Measurements from ENCODE around the gene CD33.
"Not testable (repeated sequence)": the region's sequence is repeated elsewhere in the genome, so short reads cannot be mapped to it uniquely, and the experiment has no call there.

The CD33 gene

DNA sequence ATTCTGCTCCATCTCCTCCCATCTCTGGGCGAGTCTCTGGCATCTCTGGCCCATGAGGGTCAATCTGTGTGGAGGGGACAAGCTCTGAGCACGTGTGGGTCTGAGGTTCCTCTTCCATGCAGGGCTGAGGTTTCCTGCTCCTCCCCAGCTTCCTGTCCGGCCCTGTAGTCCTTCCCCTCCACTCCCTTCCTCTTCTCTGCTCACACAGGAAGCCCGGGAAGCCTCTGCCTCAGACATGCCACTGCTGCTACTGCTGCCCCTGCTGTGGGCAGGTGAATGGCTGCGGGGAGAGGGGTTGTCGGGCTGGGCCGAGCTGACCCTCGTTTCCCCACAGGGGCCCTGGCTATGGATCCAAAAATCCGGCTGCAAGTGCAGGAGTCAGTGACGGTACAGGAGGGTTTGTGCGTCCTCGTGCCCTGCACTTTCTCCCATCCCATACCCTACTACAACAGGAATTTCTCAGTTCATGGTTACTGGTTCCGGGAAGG, 14.0 kb upstream of the CD33 start:
- DNase-seq: not testable (repeated sequence)

- no peak for DNase-seq
Observed at GRCh38 chr19:51211833-51212232, 13.0 kb upstream of the CD33 start.

- DNase-seq: no peak
Observed at GRCh38 chr19:51219307-51219706, 5.6 kb upstream of the CD33 start.

GRCh38 chr19:51219971-51220370, 4.9 kb upstream of the CD33 start:
- DNase-seq: no peak

- DNase-seq: no peak
Observed at GRCh38 chr19:51220996-51221395, 3.9 kb upstream of the CD33 start.

- no peak for DNase-seq
Observed at GRCh38 chr19:51224163-51224641, 678 bp upstream of the CD33 start.

DNA sequence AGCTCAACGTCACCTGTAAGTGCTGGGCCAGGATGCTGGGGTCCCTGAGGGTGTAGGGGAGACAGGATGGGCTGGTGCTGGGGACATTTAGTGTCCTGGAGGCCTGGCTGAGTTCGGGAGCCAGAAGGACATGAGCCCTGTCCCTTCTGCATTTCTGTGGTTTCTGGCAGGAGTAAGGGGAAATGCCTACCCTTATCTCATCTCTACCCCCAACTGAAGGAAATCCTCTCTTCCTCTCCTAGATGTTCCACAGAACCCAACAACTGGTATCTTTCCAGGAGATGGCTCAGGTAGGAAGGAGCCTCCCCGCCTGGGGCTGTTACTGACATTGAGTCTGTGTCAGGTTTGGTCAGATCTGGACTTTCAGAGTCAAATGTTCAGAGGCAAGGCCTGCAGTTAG, 1.2 kb downstream of the CD33 start:
- DNase-seq: no peak

- DNase-seq: no peak
Observed at GRCh38 chr19:51227326-51227725, 2.4 kb downstream of the CD33 start.

DNA sequence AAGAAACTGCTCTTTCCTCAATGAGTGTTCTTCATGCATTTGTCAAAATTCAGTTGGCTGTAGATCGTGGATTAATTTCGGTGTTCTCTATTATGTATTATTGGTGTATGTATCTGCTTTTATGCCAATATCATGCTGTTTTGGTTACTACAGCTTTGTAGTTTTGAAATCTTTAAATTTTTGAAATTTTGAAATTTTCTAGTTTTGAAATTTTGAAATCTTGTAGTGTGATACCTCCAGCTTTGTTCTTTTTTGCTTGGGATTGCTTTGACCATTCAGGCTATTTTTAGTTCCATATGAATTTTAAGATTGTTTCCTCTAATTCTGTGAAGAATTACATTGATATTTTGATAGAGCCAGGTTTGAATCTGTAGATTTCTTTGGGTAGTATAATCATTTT, 3.1 kb downstream of the CD33 start:
- DNase-seq: no peak

GRCh38 chr19:51240866-51241265, 16.0 kb downstream of the CD33 start:
- DNase-seq: no peak

DNA sequence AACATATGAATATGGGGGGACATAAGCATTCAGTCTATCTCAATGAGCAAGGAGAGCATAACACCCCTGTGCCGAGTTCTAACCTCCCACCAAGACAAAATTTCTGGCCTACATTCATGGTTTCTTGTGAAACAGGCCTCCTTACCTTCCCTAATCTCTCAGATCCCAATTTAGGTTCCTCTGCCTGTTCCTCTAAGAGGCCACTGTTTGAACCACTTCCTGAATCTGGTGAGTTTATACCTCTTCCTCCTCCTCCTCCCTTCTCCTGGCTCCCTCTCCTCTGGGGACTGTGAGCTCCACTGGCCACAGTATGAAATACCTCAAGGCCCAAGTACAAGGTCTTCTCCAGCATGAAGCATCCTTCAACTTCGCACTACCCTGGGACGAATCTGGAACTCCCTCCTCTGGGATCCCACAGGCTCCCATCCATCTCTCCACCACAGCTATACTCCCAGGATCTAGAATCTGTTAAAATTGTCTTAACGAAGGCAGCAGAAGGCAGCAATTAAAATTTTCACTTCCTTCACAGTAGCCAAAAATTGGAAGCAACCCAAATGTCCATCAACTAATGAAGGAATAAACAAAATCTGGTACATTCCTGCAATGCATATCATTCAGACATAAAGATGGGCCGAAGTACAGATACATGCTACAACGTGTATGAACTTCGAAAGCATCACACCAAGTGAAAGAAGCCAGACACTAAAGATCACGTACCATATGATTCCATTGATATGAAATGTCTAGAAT, 18.2 kb downstream of the CD33 start:
- no peak for DNase-seq

DNA sequence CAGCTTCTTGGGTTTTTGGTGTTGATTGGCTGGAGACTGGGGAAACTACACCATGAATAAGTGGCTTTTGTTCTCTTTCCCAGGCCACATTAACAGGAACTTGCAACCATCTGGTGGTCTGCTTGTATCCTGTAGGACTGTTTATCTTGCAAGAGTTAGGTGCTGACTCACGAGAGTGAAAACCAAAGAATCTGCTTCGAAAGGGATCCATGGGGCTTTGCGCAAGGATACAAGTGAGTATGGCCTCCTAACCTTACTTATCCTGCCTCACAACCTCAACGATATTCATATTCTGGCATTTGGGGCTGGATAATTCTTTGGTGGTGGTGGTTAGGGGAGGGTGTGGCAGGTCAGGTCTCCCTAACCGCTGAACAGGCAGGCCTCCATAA, 21.3 kb downstream of the CD33 start:
- no peak for DNase-seq

DNA sequence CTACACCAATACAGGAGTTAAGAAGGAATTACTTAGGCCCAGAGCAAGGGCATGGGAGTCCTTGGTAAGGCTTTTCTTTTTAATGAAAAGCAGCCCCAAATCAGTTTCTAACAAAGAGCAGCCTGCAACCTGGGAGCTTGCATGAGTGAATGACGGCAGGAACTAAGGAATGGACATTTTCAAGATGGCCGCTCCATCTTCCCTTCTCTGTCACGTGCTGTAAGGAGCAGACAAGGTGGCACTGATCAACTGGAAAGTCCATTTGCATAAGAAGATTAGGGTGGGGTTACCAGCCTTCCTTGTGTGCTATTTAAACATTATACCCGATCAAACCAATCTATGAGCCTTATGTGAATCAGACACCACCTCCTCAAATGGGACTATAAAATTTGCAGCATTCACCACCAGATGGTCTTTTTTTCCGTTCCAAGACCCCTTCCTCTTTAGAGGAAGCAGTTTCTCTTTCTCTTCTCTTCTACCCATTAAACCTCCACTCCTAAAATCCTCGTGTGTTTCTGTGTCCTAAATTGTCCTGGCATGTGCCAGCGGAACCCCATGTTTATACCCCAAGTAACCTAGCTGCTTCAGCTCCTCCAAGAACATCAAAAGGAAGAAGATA, 23.2 kb downstream of the CD33 start:
- DNase-seq: no peak

DNA sequence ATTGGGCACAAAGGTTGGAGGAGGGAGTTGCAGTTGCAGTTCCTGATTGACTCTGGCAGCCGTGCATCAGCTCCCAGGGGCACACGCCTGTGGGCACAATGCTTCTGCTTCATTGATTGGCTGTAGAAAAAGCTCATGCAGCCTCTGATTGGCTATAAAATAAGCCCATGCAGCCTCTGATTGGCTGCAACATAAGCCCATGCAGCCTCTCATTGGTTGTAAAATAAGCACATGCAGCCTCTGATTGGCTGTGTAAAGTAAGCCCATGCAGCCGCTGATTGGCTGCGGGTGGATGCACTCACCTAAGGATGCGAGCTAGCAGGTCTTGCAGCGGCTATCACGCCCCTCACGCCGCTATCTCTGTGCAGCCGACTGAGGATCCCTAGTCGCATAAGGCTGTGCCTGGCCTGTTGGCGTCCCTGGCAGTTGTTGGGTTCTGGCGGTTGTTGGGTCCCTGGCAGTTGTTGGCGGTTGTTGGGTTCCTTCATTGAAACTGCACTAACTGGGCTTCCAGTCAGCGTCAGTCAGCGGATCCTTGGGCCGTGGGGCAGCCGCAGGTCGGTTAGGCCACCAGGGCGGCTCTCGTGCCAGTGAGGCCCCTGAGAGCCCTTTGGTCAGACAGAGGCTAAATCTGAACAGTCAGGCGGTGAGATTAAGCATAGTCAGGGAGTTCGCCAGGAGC, 26.0 kb downstream of the CD33 start, which contains the start of gene SIGLECL1:
TSS of gene SIGLECL1 (plus strand) at position 295 of the 682 bp plus-strand sequence. CDS start 12,993 bp downstream, outside the sequence.
- DNase-seq: no peak

- DNase-seq: no peak
Observed at GRCh38 chr19:51251468-51251820, 26.6 kb downstream of the CD33 start.

DNA sequence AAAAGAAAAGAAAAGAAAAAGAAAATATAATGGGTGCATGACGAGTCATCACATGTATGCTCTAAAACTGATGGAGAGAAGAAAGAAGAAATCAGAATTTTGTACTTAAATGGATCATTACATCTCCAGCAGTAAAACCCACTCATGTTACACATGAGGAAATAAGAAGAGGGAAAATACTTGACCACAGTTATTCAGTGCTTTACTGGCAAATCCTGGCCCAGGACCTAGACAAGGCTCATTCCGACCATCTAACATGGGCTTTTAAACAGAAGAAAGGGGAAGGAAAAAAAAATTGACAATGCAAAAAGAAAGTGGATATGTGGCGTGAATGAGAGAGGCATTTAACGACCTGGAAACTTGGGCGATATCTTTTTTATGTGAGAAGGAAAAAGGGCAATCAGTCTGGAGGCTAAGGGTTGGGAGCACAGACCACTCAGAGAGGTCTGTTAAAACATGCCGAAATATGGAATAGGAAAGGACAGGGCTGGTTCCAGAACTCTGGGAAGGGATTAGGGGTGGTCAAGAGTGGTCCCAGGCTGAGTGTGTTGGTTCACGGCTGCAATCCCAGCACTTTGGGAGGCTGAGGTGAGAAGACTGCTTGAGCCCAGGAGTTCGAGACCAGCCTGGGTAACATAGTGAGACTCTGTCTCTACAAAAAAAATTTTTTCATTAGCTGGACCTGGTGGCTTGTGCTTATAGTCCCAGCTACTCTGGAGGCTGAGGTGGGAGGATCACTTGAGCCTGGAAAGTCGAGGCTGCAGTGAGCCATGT, 27.6 kb downstream of the CD33 start:
- DNase-seq: no peak

GRCh38 chr19:51253088-51253806, 28.4 kb downstream of the CD33 start:
- no peak for DNase-seq

DNA sequence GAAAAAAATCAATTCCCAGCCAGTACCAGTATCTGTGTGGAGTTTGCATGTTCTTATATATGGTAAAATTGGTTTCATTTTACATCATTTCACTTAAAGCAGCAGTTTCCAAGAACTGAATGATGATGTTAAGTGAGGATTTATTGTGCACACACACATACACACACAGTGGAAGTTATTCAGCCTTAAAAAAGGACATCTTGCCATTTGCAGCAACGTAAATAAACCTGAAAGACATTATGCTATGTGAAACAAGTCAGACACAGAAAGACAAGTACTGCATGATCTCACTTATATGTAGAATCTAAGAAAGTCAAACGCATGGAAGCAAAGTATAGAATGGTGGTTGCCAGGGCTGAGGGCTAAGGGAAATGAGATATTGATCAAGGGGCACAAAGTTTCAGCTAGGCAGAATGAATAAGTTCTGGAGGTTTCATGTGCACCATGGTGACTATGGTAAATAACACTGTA, 31.3 kb downstream of the CD33 start:
- no peak for DNase-seq

DNA sequence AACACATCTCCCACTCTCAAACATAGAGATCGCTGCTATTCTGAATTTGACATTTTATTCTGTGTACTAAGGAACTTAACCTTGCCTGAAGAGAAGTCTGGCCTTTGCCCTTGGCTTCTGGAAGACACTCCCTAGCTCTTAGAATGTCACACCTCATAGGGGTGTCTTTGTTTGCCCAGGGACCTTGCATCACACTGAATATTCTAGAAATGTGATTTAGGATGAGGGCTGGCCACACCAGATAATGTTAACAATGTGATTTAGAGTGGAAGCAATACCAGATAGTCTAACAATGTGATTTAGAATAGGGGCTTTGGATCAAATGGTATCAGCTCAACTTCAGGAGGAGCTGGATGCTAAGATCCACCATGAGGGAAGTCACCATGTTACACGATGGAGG, 32.6 kb downstream of the CD33 start:
- no peak for DNase-seq

GRCh38 chr19:51258165-51259160, 33.6 kb downstream of the CD33 start:
- DNase-seq: no peak
